ENCODE results near the gene SLIT3.

The SLIT3 gene

DNA sequence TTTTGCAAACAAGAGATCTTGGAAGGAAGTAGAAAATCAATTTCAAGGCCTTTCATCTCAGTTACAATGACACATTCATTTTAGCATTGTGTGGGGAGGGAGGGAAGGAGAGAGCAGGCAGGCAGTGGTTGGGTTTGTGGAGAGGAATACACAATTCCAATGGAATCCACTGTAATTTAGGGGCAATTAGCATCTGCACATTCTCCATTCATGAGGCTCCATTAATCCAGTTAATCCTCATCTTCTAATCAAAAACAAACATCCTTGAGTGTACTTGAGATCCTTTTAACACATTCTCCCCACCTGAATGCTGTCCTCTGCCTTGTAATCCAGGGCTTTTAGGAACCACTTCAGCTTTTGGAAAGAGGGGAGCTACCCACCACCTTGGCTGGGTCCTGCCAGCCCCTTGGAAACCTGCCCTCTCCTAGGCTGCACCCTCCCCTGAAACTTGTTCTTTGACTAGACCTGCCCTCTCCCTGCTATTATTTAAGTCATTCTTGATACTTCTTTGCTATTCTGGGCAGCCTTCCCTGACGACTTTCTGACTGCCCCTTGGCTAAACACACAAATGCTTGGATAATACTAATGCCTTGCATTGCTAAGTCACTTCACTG lies 271.2 kb downstream of the SLIT3 start:
- DNase-seq (ENCODE audit: low spot score), result no peak

- no peak for DNase-seq (ENCODE audit: low spot score)
Observed at GRCh38 chr5:169029037-169029436, 271.9 kb downstream of the SLIT3 start.

- DNase-seq (ENCODE audit: low spot score), result no peak
Observed at GRCh38 chr5:169027501-169028061, 273.4 kb downstream of the SLIT3 start.

GRCh38 chr5:169025491-169025890 lies 275.4 kb downstream of the SLIT3 start:
- no peak for DNase-seq (ENCODE audit: low spot score)

GRCh38 chr5:169024421-169024820 lies 276.5 kb downstream of the SLIT3 start:
- DNase-seq (ENCODE audit: low spot score), result no peak

- no peak for DNase-seq (ENCODE audit: low spot score)
Observed at GRCh38 chr5:169022718-169023117, 278.2 kb downstream of the SLIT3 start.

- DNase-seq (ENCODE audit: low spot score), result no peak
Observed at GRCh38 chr5:169020102-169020501, 280.8 kb downstream of the SLIT3 start.

DNA sequence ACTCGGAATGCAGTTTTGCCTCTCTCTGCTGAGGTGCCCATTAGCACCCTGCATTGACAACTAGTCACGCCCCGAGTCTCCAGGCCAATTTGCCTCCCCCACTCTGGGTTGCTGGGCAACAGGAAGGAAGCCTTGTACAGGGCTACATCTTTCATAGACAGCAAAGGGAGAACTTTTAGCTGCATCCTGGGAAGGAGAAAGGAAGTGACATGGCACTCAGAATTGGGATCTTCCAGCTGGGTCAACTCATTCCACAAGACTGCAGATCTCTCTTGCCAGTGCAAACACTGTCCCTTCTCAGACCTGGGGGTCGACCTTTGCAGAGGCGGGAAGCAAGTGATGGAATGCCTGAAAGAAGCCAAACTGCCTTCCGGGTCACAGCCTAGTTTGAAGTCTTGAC lies 282.0 kb downstream of the SLIT3 start:
- no peak for DNase-seq (ENCODE audit: low spot score)

DNA sequence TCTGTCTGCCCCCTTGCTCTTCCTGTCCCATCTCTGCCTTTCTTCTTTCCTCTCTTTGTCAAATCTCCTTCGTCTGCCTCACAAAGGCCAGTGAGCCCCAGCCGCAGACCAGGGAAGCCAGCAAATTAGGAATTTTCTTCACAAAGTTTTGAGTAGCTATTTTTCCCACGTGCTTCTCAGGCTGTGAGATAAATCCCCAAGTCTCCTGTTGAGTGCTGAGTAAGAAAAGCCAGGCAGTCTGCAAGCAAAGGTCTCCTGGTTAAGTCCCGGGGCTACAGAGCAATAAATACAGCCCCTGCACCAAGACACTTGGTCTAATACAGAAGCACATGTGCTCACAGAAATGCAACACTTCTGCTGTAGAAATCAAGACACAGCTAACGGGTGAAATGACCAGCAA lies 284.9 kb downstream of the SLIT3 start:
- no peak for DNase-seq (ENCODE audit: low spot score)

DNA sequence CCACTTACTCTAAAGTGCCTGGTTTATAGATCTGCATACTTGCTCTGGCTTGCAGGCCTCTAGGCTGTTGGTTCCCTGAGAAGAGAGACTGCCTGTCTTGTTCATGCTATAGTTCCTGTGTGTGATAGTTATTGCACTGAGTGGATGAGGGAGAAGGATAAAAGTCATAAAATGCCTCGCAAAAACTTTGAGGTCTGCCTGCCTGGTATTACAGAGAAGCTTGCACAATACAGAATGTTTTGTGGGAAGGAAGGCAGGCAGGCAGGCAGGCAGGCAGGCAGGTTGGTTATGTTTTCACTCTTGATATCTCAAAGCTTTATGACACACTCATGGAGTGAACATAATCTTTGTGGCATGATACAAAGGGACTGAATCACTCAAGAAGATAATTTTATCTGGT lies 287.1 kb downstream of the SLIT3 start:
- no peak for DNase-seq (ENCODE audit: low spot score)

- DNase-seq (ENCODE audit: low spot score), result no peak
Observed at GRCh38 chr5:169013208-169013728, 287.7 kb downstream of the SLIT3 start.

DNA sequence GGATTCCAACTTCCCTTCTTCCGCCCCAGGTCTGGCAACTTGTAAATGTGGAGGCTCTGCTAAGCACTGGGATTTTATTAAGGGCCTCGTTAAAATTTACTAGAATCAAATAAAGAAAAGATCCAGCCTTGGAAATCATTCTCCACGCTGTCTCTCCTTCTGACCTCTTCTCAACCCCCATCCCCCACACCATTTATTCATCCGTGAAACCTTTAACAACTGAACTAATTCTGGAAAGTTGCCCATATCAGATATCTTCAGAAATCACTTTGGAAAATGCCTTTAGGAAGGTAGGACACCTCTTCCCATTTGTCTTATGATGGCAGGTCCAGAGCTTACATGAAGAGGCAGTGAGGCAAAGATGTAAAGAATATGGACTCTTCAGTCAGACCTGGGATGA lies 288.5 kb downstream of the SLIT3 start:
- no peak for DNase-seq (ENCODE audit: low spot score)

DNA sequence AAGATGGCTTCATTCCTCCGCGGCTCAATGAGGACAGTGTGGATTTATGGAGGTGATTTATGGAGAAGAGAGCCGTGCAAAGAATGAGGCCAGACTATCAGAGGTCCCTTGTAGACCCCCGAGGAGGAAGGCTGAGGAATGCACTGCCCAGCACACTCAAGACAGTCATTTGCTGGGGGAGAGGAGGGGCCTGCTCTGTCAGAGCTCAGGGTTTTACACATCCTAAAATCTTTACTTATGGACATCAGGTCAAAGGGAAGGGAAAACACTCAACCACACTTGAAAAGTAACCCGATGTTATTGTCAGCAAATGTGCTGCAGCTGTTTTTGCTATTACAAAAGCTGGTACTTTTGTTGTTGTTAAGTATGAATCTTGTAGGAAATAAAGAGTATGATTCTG lies 289.5 kb downstream of the SLIT3 start:
- no peak for DNase-seq (ENCODE audit: low spot score)

DNA sequence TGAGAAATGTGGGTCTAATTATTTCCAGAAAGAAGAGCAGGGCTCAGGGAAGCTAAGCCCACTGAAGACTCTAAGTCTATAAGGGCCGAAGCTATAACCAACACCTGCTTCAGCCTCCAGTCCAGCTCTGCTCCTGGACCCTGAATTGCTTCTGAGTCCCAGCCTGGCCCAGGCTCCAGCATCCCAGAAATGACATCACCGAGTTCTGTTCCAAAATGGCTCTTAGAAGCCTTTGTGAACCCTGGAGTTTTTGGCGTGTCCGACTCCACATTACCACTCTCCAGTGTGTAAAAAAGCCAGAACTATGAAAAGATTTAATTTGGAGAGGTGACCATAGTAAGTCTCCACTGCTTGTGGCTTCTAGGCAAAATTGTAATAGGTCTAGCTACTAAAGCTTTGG lies 289.9 kb downstream of the SLIT3 start:
- DNase-seq (ENCODE audit: low spot score), result no peak

DNA sequence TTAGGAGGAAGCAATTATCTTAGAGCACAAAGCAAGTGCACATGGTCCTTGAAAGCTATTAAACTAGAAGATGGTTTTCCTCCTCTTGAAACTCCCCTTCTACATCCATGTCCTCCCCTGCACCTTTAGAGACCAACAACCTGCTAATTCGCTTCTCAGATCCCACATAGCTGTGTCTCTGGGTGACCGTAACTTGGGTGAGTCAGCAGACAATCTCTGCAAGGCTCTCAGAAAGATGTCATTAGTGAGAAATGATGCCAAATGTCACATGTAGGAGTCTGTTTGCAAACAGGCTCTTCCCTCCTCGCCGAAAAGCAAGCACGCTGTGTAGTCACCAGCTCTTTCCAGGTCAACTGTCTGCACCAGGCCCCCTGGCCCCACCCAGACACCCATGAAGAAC lies 291.8 kb downstream of the SLIT3 start:
- DNase-seq (ENCODE audit: low spot score), result no peak

GRCh38 chr5:169006842-169007790 lies 293.8 kb downstream of the SLIT3 start:
- no peak for DNase-seq (ENCODE audit: low spot score)

GRCh38 chr5:169004551-169004950 lies 296.4 kb downstream of the SLIT3 start:
- no peak for DNase-seq (ENCODE audit: low spot score)

DNA sequence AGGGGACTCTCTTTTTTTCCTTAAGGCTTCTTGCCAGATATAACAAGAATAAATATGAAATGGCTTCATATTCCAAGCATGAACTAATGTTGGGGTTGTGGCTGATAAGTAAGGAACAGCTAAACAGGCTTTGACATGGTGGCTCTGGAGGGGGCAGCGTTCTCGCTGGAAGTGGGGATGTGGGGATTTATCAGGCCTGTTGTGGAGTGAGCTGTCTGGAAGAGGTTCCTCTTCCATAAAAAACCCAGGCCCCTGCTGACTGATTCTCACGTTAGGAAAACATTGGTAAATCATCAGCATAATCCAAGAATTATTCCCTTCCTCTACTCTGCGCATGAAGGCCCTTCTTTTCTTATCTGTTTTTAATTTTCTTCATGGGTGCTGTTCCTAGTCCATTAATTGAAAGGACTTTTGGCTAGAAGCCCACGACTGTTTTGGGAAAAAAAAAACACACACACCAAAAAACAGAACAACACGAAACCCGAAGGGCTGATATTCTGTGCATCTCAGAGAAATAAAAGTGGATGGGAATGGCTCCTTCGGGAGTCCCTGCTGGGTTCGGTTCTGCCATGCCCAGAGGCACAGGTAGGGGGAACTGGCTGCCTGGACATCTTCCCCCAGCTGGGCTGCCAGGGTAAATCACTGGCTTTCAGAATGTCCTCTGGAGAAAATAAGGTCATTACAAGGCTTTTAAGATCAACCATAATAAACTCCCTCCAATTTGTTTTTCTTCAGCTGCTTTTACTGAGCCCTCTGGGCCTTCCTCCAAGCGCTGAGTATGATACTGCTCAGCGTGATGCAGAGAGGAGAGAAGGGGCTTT lies 297.0 kb downstream of the SLIT3 start:
- no peak for DNase-seq (ENCODE audit: low spot score)

DNA sequence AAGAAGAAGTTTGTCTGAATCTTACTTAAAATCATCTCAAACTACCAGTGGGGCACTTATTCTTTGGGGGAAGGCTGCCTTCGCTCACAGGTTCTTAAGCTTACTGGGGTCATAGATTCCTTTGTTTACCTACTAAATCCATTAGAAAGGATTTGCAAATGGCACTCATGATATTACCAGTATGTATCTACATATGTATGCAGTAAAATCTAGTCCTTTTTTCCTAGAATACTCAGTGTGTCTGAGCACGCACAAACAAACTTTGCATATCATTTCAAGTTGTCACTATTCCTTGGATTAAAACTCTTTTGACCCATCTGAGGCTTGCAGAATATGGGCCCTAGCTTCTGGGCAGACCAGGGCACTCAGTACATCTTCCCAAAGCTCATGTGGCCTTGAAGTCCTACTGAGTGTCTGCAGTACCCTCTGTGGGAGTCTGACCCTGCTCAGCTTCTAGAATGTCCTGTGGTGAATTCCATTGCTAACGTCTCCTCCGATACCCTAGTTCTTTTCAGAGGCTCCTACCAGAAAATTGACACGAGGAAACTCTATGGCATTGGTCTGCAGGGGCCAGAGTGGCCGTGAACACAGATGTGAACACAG lies 297.9 kb downstream of the SLIT3 start:
- DNase-seq (ENCODE audit: low spot score), result no peak

GRCh38 chr5:169001394-169001793 lies 299.5 kb downstream of the SLIT3 start:
- no peak for DNase-seq (ENCODE audit: low spot score)

DNA sequence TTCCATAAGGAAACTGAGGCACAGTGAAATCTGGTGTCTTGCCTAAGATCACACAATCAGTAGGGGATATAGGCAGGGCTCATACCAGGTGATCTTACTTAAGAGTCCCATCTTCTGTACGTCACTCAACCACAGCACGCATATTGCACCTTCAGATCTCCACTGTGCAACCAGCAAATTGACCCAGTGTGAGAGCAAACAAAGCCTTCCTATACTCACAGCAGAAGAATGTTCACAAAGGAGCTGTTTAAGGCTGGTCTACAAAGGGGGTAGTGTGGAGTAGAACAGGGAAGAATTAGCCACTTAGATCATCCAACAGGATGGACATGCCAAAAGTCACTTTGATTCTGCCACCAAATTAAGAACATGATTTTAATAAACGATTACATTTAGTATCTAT lies 305.9 kb downstream of the SLIT3 start:
- DNase-seq (ENCODE audit: low spot score), result no peak

- no peak for DNase-seq (ENCODE audit: low spot score)
Observed at GRCh38 chr5:168992687-168993086, 308.3 kb downstream of the SLIT3 start.

Measured in D341Med (cell line).